ENCODE data around the gene GGCX.

- TF ChIP-seq INSM2 (tag by site-specific recombination; IDR thresholded peaks at IDR 0.05): no peak
- TF ChIP-seq ZNF214 (tag by site-specific recombination; IDR thresholded peaks at IDR 0.05; ENCODE audit: borderline replicate concordance): no peak
- TF ChIP-seq ZNF24 (tag by site-specific recombination; IDR thresholded peaks at IDR 0.05): no peak
- no peak for TF ChIP-seq ZNF707 (tag by site-specific recombination; IDR thresholded peaks at IDR 0.05)
- TF ChIP-seq ZNF324 (tag by site-specific recombination; IDR thresholded peaks at IDR 0.05): no peak
- TF ChIP-seq ZNF792 (tag by site-specific recombination; IDR thresholded peaks at IDR 0.05): no peak
- TF ChIP-seq ZNF354C (tag by site-specific recombination; IDR thresholded peaks at IDR 0.05; ENCODE audit: borderline replicate concordance, low read depth): no peak
- no peak for TF ChIP-seq CTCF (tag by site-specific recombination; IDR thresholded peaks at IDR 0.05)
- TF ChIP-seq ZBTB49 (tag by site-specific recombination; IDR thresholded peaks at IDR 0.05; ENCODE audit: low read depth): no peak
- TF ChIP-seq ZNF580 (tag by site-specific recombination; IDR thresholded peaks at IDR 0.05): no peak
- no peak for TF ChIP-seq ZNF830 (tag by site-specific recombination; IDR thresholded peaks at IDR 0.05; ENCODE audit: low read depth)
- TF ChIP-seq GLIS2 (tag by site-specific recombination; IDR thresholded peaks at IDR 0.05): no peak
- TF ChIP-seq ZNF239 (tag by site-specific recombination; IDR thresholded peaks at IDR 0.05): no peak
These were observed 17.2 kb upstream of the GGCX start for GRCh38 chr2:85578243-85579180.

Measured in HEK293 (cell line).